ENCODE data around the gene GPX4.

GPX4 gene

GRCh38 chr19:1151917-1152587 is 48.3 kb downstream of the GPX4 start:
- TF ChIP-seq, protein P1, sequence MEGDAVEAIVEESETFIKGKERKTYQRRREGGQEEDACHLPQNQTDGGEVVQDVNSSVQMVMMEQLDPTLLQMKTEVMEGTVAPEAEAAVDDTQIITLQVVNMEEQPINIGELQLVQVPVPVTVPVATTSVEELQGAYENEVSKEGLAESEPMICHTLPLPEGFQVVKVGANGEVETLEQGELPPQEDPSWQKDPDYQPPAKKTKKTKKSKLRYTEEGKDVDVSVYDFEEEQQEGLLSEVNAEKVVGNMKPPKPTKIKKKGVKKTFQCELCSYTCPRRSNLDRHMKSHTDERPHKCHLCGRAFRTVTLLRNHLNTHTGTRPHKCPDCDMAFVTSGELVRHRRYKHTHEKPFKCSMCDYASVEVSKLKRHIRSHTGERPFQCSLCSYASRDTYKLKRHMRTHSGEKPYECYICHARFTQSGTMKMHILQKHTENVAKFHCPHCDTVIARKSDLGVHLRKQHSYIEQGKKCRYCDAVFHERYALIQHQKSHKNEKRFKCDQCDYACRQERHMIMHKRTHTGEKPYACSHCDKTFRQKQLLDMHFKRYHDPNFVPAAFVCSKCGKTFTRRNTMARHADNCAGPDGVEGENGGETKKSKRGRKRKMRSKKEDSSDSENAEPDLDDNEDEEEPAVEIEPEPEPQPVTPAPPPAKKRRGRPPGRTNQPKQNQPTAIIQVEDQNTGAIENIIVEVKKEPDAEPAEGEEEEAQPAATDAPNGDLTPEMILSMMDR (IDR thresholded peaks at IDR 0.05; ENCODE audit: low read length) = no peak
- TF ChIP-seq EZH2 (IDR thresholded peaks at IDR 0.05; ENCODE audit: borderline replicate concordance, low read length) = no peak
- Histone ChIP-seq H3K4me1 (ENCODE audit: insufficient read depth, low read length, severe bottlenecking) (no peaks in the 10 kb centered on the region), H3K27ac (ENCODE audit: low read depth, low read length, poor library complexity, severe bottlenecking) (no peak overlapping the region), H3K27me3 (ENCODE audit: insufficient read depth, low read length) (no peaks in the 10 kb centered on the region), H3K79me2 (ENCODE audit: insufficient read depth, low read length) (no peaks in the 10 kb centered on the region), H3K4me3 (ENCODE audit: low read depth, low read length, poor library complexity, severe bottlenecking) (no peak overlapping the region), H3K9ac (ENCODE audit: low read length) (no peak overlapping the region), H4K20me1 (ENCODE audit: insufficient read depth, low read length) (no peaks in the 10 kb centered on the region), H3K4me2 (ENCODE audit: low read length) (no peak overlapping the region), H3F3A (ENCODE audit: insufficient read depth, low read length) (no peaks in the 10 kb centered on the region), H2AFZ (ENCODE audit: low read length) (no peak overlapping the region), H3K9me3 (ENCODE audit: low read length) (no peaks in the 10 kb centered on the region), H3K36me3 (ENCODE audit: insufficient read depth, low read length) (peaks cover 11% of the 10 kb centered on the region), H3K9me2 (ENCODE audit: low read depth, low read length) (no peaks in the 10 kb centered on the region)

DNA sequence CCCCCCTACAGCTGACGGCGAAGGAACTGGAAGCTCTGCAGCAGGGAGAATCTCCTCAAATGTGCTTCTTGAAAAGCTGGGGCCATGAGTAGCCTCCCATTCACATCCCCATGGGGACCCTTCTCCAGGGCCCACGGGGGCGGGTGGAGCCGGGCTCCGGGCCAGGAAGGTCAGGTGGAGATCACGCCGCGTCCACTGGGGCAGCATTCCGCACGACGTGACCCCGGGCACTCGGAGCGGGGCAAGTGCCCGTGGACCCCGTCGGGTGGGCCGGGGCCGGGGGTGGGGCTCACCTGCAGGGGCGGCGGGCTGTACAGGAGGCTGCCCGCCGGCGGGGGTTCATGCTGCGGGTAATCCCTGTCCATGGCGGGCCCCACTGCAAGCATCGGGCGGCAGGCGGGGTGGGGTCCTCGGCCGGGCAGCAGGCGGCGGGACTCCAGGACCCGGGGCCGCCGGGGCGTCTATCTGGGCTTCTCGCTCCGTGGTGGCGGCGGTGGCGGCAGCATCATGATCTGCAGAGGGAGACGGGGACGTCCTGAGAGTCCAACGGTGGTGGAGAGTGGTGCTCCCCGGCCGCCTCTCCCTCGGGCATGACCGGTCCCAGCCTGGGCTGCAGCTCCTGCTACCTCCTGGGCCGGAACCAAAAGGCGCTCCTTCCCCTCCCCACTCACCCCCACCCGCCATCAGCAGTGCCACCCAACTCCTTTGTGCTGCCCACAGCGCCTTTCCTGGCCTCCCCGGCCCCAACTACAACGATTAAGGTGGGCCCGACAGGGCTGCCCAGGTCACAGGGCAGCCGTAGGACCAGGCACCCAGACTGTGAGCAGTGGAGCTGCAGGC is 50.3 kb downstream of the GPX4 start:
- no peak overlapping the region for H3K27ac ChIP-seq (ENCODE audit: low read depth, low read length, poor library complexity, severe bottlenecking)
- no peaks in the 10 kb centered on the region for H4K20me1 ChIP-seq (ENCODE audit: insufficient read depth, low read length)
- H3K79me2 ChIP-seq (ENCODE audit: insufficient read depth, low read length) = no peaks in the 10 kb centered on the region
- H3K36me3 ChIP-seq (ENCODE audit: insufficient read depth, low read length) = peaks cover 11% of the 10 kb centered on the region
- H3K9ac ChIP-seq (ENCODE audit: low read length) = no peak overlapping the region
- no peak overlapping the region for H3K4me3 ChIP-seq (ENCODE audit: low read depth, low read length, poor library complexity, severe bottlenecking)
- H3K9me3 ChIP-seq (ENCODE audit: low read length) = no peaks in the 10 kb centered on the region
- no peaks in the 10 kb centered on the region for H3K9me2 ChIP-seq (ENCODE audit: low read depth, low read length)
- no peaks in the 10 kb centered on the region for H3K27me3 ChIP-seq (ENCODE audit: insufficient read depth, low read length)
- no peak for TF ChIP-seq EZH2 (IDR thresholded peaks at IDR 0.05; ENCODE audit: borderline replicate concordance, low read length)
- TF ChIP-seq, protein P1 (IDR thresholded peaks at IDR 0.05; ENCODE audit: low read length) = no peak
- H3K4me2 ChIP-seq (ENCODE audit: low read length) = no peak overlapping the region
- H2AFZ ChIP-seq (ENCODE audit: low read length) = no peak overlapping the region
- no peaks in the 10 kb centered on the region for H3K4me1 ChIP-seq (ENCODE audit: insufficient read depth, low read length, severe bottlenecking)
- no peaks in the 10 kb centered on the region for H3F3A ChIP-seq (ENCODE audit: insufficient read depth, low read length)

- Histone ChIP-seq H3K79me2 (ENCODE audit: insufficient read depth, low read length) (no peaks in the 10 kb centered on the region), H2AFZ (ENCODE audit: low read length) (no peak overlapping the region), H3K4me2 (ENCODE audit: low read length) (no peak overlapping the region), H3K27ac (ENCODE audit: low read depth, low read length, poor library complexity, severe bottlenecking) (no peak overlapping the region), H3K4me3 (ENCODE audit: low read depth, low read length, poor library complexity, severe bottlenecking) (no peak overlapping the region), H3K9ac (ENCODE audit: low read length) (no peak overlapping the region), H3K27me3 (ENCODE audit: insufficient read depth, low read length) (no peaks in the 10 kb centered on the region), H3F3A (ENCODE audit: insufficient read depth, low read length) (no peaks in the 10 kb centered on the region), H4K20me1 (ENCODE audit: insufficient read depth, low read length) (no peaks in the 10 kb centered on the region), H3K9me3 (ENCODE audit: low read length) (no peaks in the 10 kb centered on the region), H3K9me2 (ENCODE audit: low read depth, low read length) (no peaks in the 10 kb centered on the region), H3K36me3 (ENCODE audit: insufficient read depth, low read length) (peaks cover 11% of the 10 kb centered on the region), H3K4me1 (ENCODE audit: insufficient read depth, low read length, severe bottlenecking) (no peaks in the 10 kb centered on the region)
- TF ChIP-seq, protein P1 (IDR thresholded peaks at IDR 0.05; ENCODE audit: low read length) = no peak
- TF ChIP-seq EZH2 (IDR thresholded peaks at IDR 0.05; ENCODE audit: borderline replicate concordance, low read length) = no peak
These were observed 51.0 kb downstream of the GPX4 start for GRCh38 chr19:1154731-1155351.

All from OCI-LY1 (cell line).